Measurements from ENCODE around the gene UNK.

GRCh38 chr17:75776386-75777295, 8.0 kb upstream of the UNK start:
- no peak for TF ChIP-seq CTCF (IDR thresholded peaks at IDR 0.05)
- TF ChIP-seq EP300 (IDR thresholded peaks at IDR 0.05): no peak

Measured in upper lobe of left lung (tissue), 4 donors.